B cell (primary cell): ENCODE measurements around the gene MICAL3.

ENCODE experiments used
- EZH2 ChIP-seq: IDR thresholded peaks from 2 replicates; pipeline ENCODE4 v1.6.1; 2012; ENCODE audit warnings: borderline replicate concordance, low read depth, mild to moderate bottlenecking, moderate library complexity, low read length; ENCODE audit not compliant: insufficient read depth, poor library complexity, severe bottlenecking
- TF ChIP-seq, protein P1 (sequence below): fragments of 200-600 bp; IDR thresholded peaks from one replicate; pipeline ENCODE4 v1.8.0; 2022; ENCODE audit warnings: antibody characterized with exemption, mild to moderate bottlenecking

DNA sequence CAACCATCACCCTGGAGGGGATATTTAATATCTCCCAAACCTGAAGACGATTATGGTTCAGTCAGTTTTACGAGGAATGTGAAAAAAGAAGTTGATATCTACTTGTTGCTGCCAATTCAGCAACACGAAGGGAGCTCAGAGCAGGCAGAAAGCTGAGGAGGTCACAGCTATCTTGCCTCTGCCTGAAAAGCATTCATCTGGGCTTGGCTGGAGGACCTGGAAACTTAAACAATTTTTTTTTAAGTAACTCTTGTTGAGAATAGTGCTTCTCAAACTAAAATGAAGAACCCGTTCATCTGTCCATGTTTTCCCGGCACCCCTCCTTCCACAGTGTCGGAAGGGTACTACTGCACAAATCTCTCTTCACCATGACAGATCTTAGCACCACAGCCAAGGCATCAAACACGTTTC lies 98.9 kb downstream of the MICAL3 start:
- TF ChIP-seq, protein P1, sequence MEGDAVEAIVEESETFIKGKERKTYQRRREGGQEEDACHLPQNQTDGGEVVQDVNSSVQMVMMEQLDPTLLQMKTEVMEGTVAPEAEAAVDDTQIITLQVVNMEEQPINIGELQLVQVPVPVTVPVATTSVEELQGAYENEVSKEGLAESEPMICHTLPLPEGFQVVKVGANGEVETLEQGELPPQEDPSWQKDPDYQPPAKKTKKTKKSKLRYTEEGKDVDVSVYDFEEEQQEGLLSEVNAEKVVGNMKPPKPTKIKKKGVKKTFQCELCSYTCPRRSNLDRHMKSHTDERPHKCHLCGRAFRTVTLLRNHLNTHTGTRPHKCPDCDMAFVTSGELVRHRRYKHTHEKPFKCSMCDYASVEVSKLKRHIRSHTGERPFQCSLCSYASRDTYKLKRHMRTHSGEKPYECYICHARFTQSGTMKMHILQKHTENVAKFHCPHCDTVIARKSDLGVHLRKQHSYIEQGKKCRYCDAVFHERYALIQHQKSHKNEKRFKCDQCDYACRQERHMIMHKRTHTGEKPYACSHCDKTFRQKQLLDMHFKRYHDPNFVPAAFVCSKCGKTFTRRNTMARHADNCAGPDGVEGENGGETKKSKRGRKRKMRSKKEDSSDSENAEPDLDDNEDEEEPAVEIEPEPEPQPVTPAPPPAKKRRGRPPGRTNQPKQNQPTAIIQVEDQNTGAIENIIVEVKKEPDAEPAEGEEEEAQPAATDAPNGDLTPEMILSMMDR = no peak
- no peak for TF ChIP-seq EZH2
